HepG2 (cell line): ENCODE results near the gene METTL4. TPM values are rescaled to one million over a fixed set of nuclear protein-coding genes. Genes with fewer than 3 reads are reported as not detected.

ENCODE experiments used
- ATAC-seq: fragments of 200-7000 bp; cut with Tn5 transposase; 3 replicates; pipeline ENCODE4 v1.9.1; 2020; ENCODE audit warnings: mild to moderate bottlenecking, moderate library complexity
- BruUV-seq: library from RNA; stranded (reverse); fragments of 400-500 nt; replicated peaks from 2 replicates; lab custom pipeline; 2021; lab: Mats Ljungman, UMichigan
- CTCF ChIA-PET: fragments of 300-600 bp; formaldehyde crosslinking; extraction: SDS; loops from one replicate; lab custom pipeline; 2021; ENCODE audit warnings: low total read pairs, inconsistent platforms, low intra/inter-chr PET ratio; lab: Yijun Ruan, JAX
- POLR2A ChIA-PET: fragments of 350-600 bp; sonication (Branson Sonifier 250); formaldehyde crosslinking; loops from one replicate; lab custom pipeline; 2020; ENCODE audit warnings: antibody characterized with exemption, inconsistent platforms; lab: Yijun Ruan, JAX
- DNase-seq: peaks from one replicate; pipeline ENCODE4 v3.0.0-alpha.2; 2015; ENCODE audit warnings: low spot score
- FAIRE-seq: peaks from 3 replicates; lab custom pipeline; 2011; peaks lifted over from hg19 to GRCh38; lab: Jason Lieb, UNC
- H2AFZ ChIP-seq: one replicate; pipeline ENCODE4 v1.6.1; 2011; ENCODE audit warnings: low read length, inconsistent platforms
- H3K27ac ChIP-seq: fragments of 300-600 bp; 3 replicates; pipeline ENCODE4 v1.8.0; 2011; ENCODE audit warnings: mixed run types, mild to moderate bottlenecking, mixed read lengths, low read length, inconsistent platforms; ENCODE audit not compliant: insufficient read depth; ENCODE audit errors: extremely low read length
- H3K27me3 ChIP-seq, 2 experiments: fragments of 200-600 bp in 1 of 2; 2 replicates in 1 of 2; 3 replicates in 1 of 2; pipeline versions ENCODE4 v1.6.0 to v1.8.0; 2011; ENCODE audit warnings: low read length in 2 of 2, mild to moderate bottlenecking in 2 of 2, moderate library complexity in 2 of 2, inconsistent platforms in 1 of 2; ENCODE audit not compliant: insufficient read depth in 2 of 2, control insufficient read depth in 1 of 2
- H3K36me3 ChIP-seq, 2 experiments: fragments of 200-600 bp in 1 of 2; replicated peaks in 1 of 2; 2 replicates in 1 of 2; 3 replicates in 1 of 2; pipeline versions ENCODE4 v1.5.1 to v1.8.0; 2011; ENCODE audit warnings: low read length in 2 of 2, inconsistent platforms in 1 of 2; ENCODE audit not compliant: insufficient read depth in 2 of 2, control insufficient read depth in 1 of 2
- H3K4me1 ChIP-seq: 2 replicates; pipeline ENCODE4 v1.5.1; 2012; ENCODE audit warnings: low read length, inconsistent platforms; ENCODE audit not compliant: insufficient read depth
- H3K4me2 ChIP-seq: 2 replicates; pipeline ENCODE4 v1.6.0; 2011; ENCODE audit warnings: low read depth, low read length, inconsistent platforms
- H3K4me3 ChIP-seq, 3 experiments: fragments of 200-600 bp in 1 of 3; sonication (generic), shearing (Covaris generic) in 1 of 3; replicated peaks in 1 of 3; 2 replicates each; pipeline ENCODE4 v1.5.1; 2011 to 2016; ENCODE audit warnings: low read length in 3 of 3, inconsistent platforms in 2 of 3, low read depth in 2 of 3, mild to moderate bottlenecking in 2 of 3, control low read depth in 1 of 3, mixed read lengths in 1 of 3; ENCODE audit not compliant: insufficient read depth in 1 of 3
- H3K79me2 ChIP-seq: one replicate; pipeline ENCODE4 v1.6.1; 2011; ENCODE audit warnings: low read length, inconsistent platforms; ENCODE audit not compliant: insufficient read depth
- H3K9ac ChIP-seq: 2 replicates; pipeline ENCODE4 v1.6.0; 2011; ENCODE audit warnings: mild to moderate bottlenecking, low read depth, low read length, inconsistent platforms; ENCODE audit not compliant: insufficient read depth
- H3K9me3 ChIP-seq: 2 replicates; pipeline ENCODE4 v1.5.1; 2012; ENCODE audit warnings: mild to moderate bottlenecking, low read length
- H4K20me1 ChIP-seq: 2 replicates; pipeline ENCODE4 v1.6.0; 2011; ENCODE audit warnings: inconsistent platforms, mild to moderate bottlenecking, low read length, moderate library complexity; ENCODE audit not compliant: insufficient read depth
- ATF7 ChIP-seq, 2 experiments: fragments of 450-650 bp in 1 of 2; sonication (generic) in 1 of 2; formaldehyde crosslinking in 1 of 2; IDR thresholded peaks; 2 replicates each; pipeline versions ENCODE4 v1.4.0 to v1.6.1; 2016 to 2020; ENCODE audit warnings: antibody characterized with exemption in 1 of 2, mild to moderate bottlenecking in 1 of 2, missing genetic modification reagents in 1 of 2
- CBX2 ChIP-seq, 2 experiments: fragments of 200-600 bp in 1 of 2; sonication (generic); formaldehyde crosslinking in 1 of 2; IDR thresholded peaks; 2 replicates each; pipeline versions ENCODE4 v1.7.0 to v1.8.1; 2018 to 2022; ENCODE audit warnings: low read depth in 2 of 2, low read length in 1 of 2, mild to moderate bottlenecking in 1 of 2, missing genetic modification reagents in 1 of 2
- GZF1 ChIP-seq: sonication (generic); formaldehyde crosslinking; IDR thresholded peaks from 2 replicates; pipeline ENCODE4 v1.5.1; 2020; ENCODE audit warnings: mild to moderate bottlenecking, missing genetic modification reagents
- NFYB ChIP-seq: sonication (generic); formaldehyde crosslinking; IDR thresholded peaks from 2 replicates; pipeline ENCODE4 v1.4.0; 2020; ENCODE audit warnings: missing genetic modification reagents
- SRSF9 ChIP-seq: fragments of 200-400 bp; formaldehyde crosslinking; IDR thresholded peaks from 2 replicates; pipeline ENCODE4 v1.6.1; 2018; ENCODE audit warnings: borderline replicate concordance, mild to moderate bottlenecking, low read depth, low read length; ENCODE audit not compliant: insufficient read depth, poor library complexity, severe bottlenecking
- ZBTB21 ChIP-seq: sonication (generic); formaldehyde crosslinking; IDR thresholded peaks from 2 replicates; pipeline ENCODE4 v1.4.0; 2020; ENCODE audit warnings: missing genetic modification reagents
- ZNF142 ChIP-seq: sonication (generic); formaldehyde crosslinking; IDR thresholded peaks from 2 replicates; pipeline ENCODE4 v1.4.0; 2020; ENCODE audit warnings: missing genetic modification reagents
- ZNF414 ChIP-seq: sonication (generic); formaldehyde crosslinking; IDR thresholded peaks from 2 replicates; pipeline ENCODE4 v1.5.0; 2020; ENCODE audit warnings: missing genetic modification reagents
- WGBS: methylation state at CpG from one replicate; pipeline ENCODE4 v1.1.6; 2017; ENCODE audit warnings: low lambda C conversion rate; 5-methylcytosine and 5-hydroxymethylcytosine counted together
- in situ Hi-C: cut with HindIII; loops from 2 replicates; pipeline ENCODE4 v1.10.0; 2017; ENCODE audit warnings: low pct_unique_long_range_greater_than_20kb; ENCODE audit not compliant: extremely low pct_ligation_motif_present
- intact Hi-C: fragments of 100-400 bp; cut with micrococcal nuclease; formaldehyde crosslinking; loops from one replicate; pipeline ENCODE4 v1.10.0; 2022; ENCODE audit not compliant: unreplicated experiment
- polyA plus RNA-seq, 8 experiments: library from polyadenylated mRNA; depleted of rRNA in 3 of 8; stranded (reverse) in 7 of 8; unstranded in 1 of 8; fragments of >200 nt; fragmentation: Illumina TruSeq in 4 of 8; extraction: Trizol in 4 of 8; gene quantifications; 2 replicates each; pipeline versions ENCODE4 v1.2.1 to v1.2.3, GENCODE V29; 2011 to 2016; ENCODE audit warnings: low read depth in 4 of 8, missing spikeins in 1 of 8, mixed read lengths in 1 of 8; ENCODE audit not compliant: insufficient read depth in 1 of 8
- total RNA-seq, 5 experiments: library from RNA; depleted of rRNA; stranded (reverse); fragments of >200 nt; fragmentation: Illumina TruSeq; extraction: Trizol; gene quantifications; 2 replicates each; pipeline ENCODE4 v1.2.3, GENCODE V29; 2016; ENCODE audit warnings: low read depth in 1 of 5

The METTL4 gene
- total and polyA plus RNA-seq, 2 of the 13 experiments (the other 11 are each of a cell fraction or from before 2014, with no cell fraction given), result 6.8 to 8.1 TPM

DNA sequence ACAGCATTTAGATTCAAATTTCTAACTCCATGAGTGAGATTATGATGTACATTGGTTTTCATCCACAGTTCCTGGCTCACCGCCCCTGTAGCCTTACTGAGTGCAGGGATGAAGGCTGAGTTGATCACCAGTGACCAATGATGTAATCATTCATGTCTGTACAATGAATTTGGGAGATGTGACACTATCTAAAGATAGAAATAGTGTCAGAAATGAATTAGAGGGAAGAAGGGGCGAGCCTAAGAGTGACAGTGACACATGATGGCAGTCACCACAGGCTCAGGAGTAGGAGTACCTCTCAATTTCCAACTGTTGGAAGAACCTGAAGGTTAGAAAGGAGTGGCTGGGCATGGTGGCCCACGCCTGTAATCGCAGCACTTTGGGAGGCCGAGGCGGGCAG is 3.2 kb downstream of the METTL4 start:
- H3K9me3 ChIP-seq, result no peaks in the 10 kb centered on the region
- peaks cover 18% of the 10 kb centered on the region for H3K4me1 ChIP-seq
- CTCF ChIA-PET, result no interaction called here
- no peak overlapping the region for H3K4me2 ChIP-seq
- TF ChIP-seq GZF1 (CRISPR knock-in tag) (no peak), ATF7 (IDR thresholded peaks at IDR 0.05) (0 out of 2 replicates have a peak, but pooled peaks have one; percentile 25), ATF7 (CRISPR knock-in tag; IDR thresholded peaks at IDR 0.05) (no peak)
- WGBS, result 83% methylated on average over 6 of the region's 6 CpGs
- 0 out of 5 replicates have a peak, but pooled peaks cover 0 to 4% of the 10 kb centered on the region in 2 experiments for H3K36me3 ChIP-seq
- no TSS peak for BruUV-seq
- no peak overlapping the region for H2AFZ ChIP-seq
- H3K4me3 ChIP-seq, result no peak overlapping the region
- POLR2A ChIA-PET, result no interaction called here
- no peak overlapping the region for H3K9ac ChIP-seq
- FAIRE-seq (no peak), DNase-seq (no peak), ATAC-seq (no peak)
- peaks cover 35% of the 10 kb centered on the region for H3K79me2 ChIP-seq
- no peak overlapping the region for H3K27ac ChIP-seq
- in situ Hi-C loops (loop anchor here (25.0 kb wide), 1 partner anchor 1706 kb away; no protein-coding TSS in a partner anchor), intact Hi-C loops (no loop called here)
- no peaks in the 10 kb centered on the region for H4K20me1 ChIP-seq
- H3K27me3 ChIP-seq, result no peaks in the 10 kb centered on the region; a peak in 1 of 5 replicates

DNA sequence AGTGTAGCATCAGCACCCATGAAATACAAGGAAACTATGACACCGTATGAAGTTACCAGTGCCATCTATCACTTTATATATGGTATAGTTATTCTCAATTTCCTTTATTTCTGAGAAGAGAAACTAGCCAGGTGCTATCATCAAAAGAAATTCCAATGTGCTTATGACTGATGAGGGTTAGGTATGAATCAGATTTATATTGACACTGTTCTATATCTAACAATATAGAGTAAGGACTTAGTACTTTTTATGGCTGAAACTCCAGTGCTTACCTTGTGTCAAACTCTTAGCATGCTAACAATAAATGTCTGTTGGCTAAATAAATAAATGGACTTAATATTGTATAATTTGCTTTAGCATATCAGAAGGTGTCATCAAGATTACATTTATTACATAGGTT is 6.9 kb downstream of the METTL4 start:
- Histone ChIP-seq H3K4me1 (peaks cover 8% of the 10 kb centered on the region), H3K9me3 (no peaks in the 10 kb centered on the region), H3K9ac (no peak overlapping the region), H3K36me3 (peaks cover 0 to 12% of the 10 kb centered on the region in 2 experiments; a peak in 1 of 5 replicates), H3K79me2 (peaks cover 4% of the 10 kb centered on the region), H3K27ac (no peak overlapping the region), H3K4me3 (no peak overlapping the region), H4K20me1 (no peaks in the 10 kb centered on the region), H2AFZ (no peak overlapping the region), H3K4me2 (no peak overlapping the region), H3K27me3 (no peaks in the 10 kb centered on the region)
- DNase-seq (no peak), ATAC-seq (no peak), FAIRE-seq (no peak)
- BruUV-seq, result no TSS peak
- 100% methylated on average over 1 of the region's 1 CpG for WGBS
- in situ Hi-C loops, result loop anchor here (25.0 kb wide), 1 partner anchor 1702 kb away; no protein-coding TSS in a partner anchor
- TF ChIP-seq ZNF414 (no peak), NFYB (CRISPR knock-in tag) (no peak), CBX2 (IDR thresholded peaks at IDR 0.05; ENCODE audit: low read depth, low read length) (no peak), CBX2 (CRISPR knock-in tag; IDR thresholded peaks at IDR 0.05; ENCODE audit: low read depth) (no peak), ZNF142 (CRISPR knock-in tag) (no peak), ZBTB21 (no peak), SRSF9 (no peak)
- intact Hi-C loops, result no loop called here
- ChIA-PET POLR2A (no interaction called here), CTCF (no interaction called here)
